Fibroblast of the conjunctiva (primary cell): ENCODE results near the gene OSBPL6.
A peak's percentile ranks its signal among the peaks of the same experiment; 100 is the strongest.
"Not testable (repeated sequence)": the region's sequence is repeated elsewhere in the genome, so short reads cannot be mapped to it uniquely, and the experiment has no call there.

ENCODE experiments used
- DNase-seq: peaks from one replicate; pipeline ENCODE4 v3.0.0-alpha.2; 2010; ENCODE audit warnings: low read depth

The OSBPL6 gene

GRCh38 chr2:178403671-178404306 is 209.5 kb downstream of the OSBPL6 start:
- no peak for DNase-seq

DNA sequence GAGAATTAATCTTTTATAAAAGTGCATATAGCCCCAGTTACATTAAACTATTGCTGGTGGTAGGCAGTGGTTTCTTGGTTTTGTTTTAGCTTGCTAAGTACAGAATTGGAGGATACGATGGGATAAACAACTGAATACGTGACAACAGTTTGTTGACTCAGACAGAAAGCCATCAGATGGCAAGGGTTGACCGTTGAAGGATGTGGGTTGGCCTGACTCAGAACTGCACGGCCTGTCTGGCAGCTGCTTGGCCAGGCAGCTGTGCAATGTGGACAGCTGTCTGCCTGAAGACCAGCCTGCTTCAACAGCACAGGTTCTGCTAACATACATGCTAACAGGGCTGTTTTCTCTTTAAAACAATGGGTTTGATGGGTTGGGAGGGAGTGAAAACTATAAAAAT is 210.1 kb downstream of the OSBPL6 start:
- no peak for DNase-seq

- no peak for DNase-seq
Measured at GRCh38 chr2:178409261-178409660, 214.9 kb downstream of the OSBPL6 start.

GRCh38 chr2:178412047-178412446 is 217.7 kb downstream of the OSBPL6 start:
- DNase-seq = no peak

- DNase-seq = not testable (repeated sequence)
Measured at GRCh38 chr2:178412453-178412852, 218.1 kb downstream of the OSBPL6 start.

- peak; percentile 58 for DNase-seq
Measured at GRCh38 chr2:178413472-178414265, 219.4 kb downstream of the OSBPL6 start.

- peak; percentile 99 for DNase-seq
Measured at GRCh38 chr2:178414266-178415247, 220.2 kb downstream of the OSBPL6 start.

GRCh38 chr2:178415979-178416378 is 221.7 kb downstream of the OSBPL6 start:
- no peak for DNase-seq

DNA sequence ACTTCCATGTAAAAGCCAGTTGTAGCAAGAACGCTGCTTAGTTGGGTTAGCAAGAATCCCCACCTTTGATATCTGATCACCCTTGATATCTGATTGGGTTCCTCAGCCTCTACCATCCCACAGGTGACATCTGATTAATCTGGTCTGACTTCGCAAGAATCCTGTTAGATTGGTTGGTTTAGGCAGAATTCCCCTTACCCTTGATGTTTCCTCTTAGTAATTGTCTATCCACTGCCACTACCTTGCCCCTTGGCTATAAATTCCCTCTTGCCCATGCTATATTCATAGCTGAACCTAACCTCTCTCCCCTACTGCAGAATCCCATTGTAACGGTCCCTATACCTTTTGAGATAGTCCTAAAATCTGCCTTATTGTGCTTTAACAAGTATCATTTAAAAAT is 223.6 kb downstream of the OSBPL6 start:
- no peak for DNase-seq

DNA sequence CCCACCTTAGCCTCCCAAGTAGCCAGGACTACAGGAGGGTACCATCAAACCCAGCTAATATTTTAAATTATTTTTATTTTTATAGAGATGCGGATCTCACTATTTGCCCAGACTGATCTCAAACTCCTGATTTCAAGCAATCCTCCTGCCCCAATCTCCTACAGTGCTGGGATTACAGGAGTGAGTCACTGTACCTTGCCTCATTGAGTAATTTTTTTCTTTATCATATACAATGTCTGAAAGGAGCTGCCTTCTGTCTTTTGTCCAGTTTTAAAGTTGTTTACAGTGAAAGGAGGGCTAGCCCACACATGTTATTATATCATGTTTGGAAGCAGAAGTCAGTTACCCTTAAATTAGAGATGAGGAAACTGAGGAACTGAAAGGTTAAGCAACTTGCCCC is 224.1 kb downstream of the OSBPL6 start:
- no peak for DNase-seq

DNA sequence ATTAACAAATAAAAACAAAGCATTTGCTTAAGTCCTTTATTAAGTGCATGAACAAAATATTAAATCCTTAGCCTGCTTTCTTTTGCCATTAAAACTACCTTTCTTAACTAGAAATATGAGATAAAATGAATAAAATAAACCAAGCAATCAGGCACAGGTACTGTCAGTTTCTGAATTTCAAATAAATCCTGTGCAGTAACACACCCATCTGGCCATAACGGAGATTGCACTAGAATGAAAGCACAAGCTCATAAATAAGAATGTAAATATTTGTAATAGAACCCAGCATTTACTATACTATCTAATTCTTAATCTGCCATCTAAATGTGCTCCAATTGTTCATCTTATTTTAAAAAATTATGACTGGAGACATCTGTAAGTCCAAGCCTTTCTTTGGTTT is 224.8 kb downstream of the OSBPL6 start:
- DNase-seq = peak; percentile 10

- no peak for DNase-seq
Measured at GRCh38 chr2:178420463-178420999, 226.2 kb downstream of the OSBPL6 start.

DNA sequence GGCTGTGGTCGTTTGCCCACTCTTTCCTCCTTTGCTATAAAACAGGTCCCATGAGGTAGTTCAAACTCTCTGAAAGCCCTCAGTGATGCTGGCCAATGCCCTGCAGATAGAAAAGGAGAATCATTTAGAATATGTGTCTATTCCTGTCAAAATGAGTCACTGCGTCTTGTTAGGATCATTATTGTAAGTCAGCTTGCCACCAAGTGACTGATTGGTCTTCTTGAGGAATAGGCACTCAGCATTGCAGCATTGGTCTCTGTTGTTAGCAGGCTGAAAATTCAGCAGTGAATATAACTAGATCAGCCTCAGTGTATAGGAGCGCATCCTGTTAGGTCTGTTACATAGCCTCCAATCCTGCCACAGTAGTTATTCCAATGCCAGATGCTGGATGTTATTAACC is 227.8 kb downstream of the OSBPL6 start:
- DNase-seq = no peak

- DNase-seq = not testable (repeated sequence)
Measured at GRCh38 chr2:178423746-178424145, 229.4 kb downstream of the OSBPL6 start.

- DNase-seq = no peak
Measured at GRCh38 chr2:178425255-178425827, 231.0 kb downstream of the OSBPL6 start.

- no peak for DNase-seq
Measured at GRCh38 chr2:178426388-178426787, 232.1 kb downstream of the OSBPL6 start.

DNA sequence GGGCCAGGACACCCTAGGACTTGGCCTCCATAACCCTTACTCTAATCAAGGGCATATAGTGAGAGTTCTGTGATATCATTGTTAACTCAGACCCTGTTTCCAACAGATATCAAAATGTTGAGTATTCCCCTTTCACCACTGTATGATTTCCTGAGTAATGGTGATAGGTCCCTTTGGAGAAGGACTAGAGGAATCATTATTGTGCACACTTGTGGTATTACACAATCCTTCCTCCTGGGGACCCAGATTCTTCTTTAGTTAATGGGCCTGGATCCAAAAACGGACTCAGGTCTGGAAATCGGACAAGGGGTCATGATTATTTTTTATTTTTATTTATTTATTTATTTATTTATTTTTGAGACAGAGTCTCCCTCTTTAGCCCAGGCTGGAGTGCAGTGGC is 233.1 kb downstream of the OSBPL6 start:
- no peak for DNase-seq

- DNase-seq = no peak
Measured at GRCh38 chr2:178428396-178428806, 234.1 kb downstream of the OSBPL6 start.

DNA sequence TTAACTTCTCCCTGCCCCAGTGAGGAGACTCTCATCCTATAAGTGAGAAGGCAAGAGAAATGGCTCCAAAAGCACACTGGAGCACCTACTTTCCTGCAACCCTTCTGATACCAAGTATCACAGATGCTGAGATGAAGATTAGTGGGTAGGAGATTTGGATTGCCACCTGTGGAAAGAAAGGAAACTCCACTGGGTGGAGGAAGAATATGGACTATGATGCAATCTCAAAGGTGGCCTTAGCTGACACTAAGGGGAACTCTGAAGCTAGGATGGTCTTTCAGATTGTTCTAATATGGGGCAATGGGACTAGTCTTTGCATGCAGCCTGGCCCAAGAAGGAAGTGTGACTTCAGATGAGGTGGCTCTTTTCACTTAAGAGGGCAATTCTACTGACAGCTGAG is 235.0 kb downstream of the OSBPL6 start:
- no peak for DNase-seq

GRCh38 chr2:178436662-178437061 is 242.3 kb downstream of the OSBPL6 start:
- DNase-seq = no peak

- DNase-seq = no peak
Measured at GRCh38 chr2:178441426-178441825, 247.1 kb downstream of the OSBPL6 start.
